AG04449 (cell line): ENCODE data around the gene SMPD3.

Experiments used
- CTCF ChIA-PET: fragments of 350-600 bp; formaldehyde crosslinking; extraction: SDS; loops from one replicate; lab custom pipeline; 2021; ENCODE audit warnings: antibody characterized with exemption; lab: Yijun Ruan, JAX
- POLR2A ChIA-PET: fragments of 400-600, 350-600 bp; formaldehyde crosslinking; extraction: SDS; loops from one replicate; lab custom pipeline; 2020; ENCODE audit warnings: antibody characterized with exemption, inconsistent platforms; lab: Yijun Ruan, JAX
- DNase-seq: peaks from one replicate; pipeline ENCODE4 v3.0.0-alpha.2; 2010; ENCODE audit warnings: low read depth, low spot score
- H3K4me3 ChIP-seq: 2 replicates; pipeline ENCODE4 v1.5.1; 2011; ENCODE audit warnings: low read depth, mild to moderate bottlenecking, control low read depth, low read length
- TF ChIP-seq, protein P1 (sequence below): IDR thresholded peaks from one replicate; pipeline ENCODE4 v1.5.1; 2011; ENCODE audit warnings: mild to moderate bottlenecking, moderate library complexity, low read length, control low read depth, inconsistent platforms; ENCODE audit not compliant: insufficient read depth; ENCODE audit errors: missing control alignments

SMPD3 gene

DNA sequence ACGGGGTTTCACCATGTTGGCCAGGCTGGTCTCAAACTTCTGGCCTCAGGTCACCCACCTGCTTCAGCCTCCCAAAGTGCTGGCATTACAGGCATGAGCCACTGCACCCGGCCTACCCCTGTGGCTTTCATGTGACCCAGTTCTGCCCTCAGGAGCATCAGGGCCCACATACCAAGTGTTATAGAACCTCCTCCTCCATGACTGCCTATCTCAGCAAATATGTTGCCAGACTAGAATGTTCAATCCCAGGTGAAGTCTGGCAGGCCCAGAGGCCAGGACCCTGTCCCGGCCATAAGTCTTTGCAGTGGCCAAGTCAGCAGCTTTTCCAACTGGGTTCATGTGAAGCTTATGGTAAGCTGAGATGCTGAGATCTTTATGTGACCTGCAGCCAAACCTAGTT, 9.8 kb upstream of the SMPD3 start:
- CTCF ChIA-PET, result interaction anchor here (1.7 kb wide), 1 partner anchor 52 kb away, joined by 5 read pairs; no protein-coding TSS in a partner anchor
- H3K4me3 ChIP-seq, result no peak overlapping the region
- TF ChIP-seq, protein P1, sequence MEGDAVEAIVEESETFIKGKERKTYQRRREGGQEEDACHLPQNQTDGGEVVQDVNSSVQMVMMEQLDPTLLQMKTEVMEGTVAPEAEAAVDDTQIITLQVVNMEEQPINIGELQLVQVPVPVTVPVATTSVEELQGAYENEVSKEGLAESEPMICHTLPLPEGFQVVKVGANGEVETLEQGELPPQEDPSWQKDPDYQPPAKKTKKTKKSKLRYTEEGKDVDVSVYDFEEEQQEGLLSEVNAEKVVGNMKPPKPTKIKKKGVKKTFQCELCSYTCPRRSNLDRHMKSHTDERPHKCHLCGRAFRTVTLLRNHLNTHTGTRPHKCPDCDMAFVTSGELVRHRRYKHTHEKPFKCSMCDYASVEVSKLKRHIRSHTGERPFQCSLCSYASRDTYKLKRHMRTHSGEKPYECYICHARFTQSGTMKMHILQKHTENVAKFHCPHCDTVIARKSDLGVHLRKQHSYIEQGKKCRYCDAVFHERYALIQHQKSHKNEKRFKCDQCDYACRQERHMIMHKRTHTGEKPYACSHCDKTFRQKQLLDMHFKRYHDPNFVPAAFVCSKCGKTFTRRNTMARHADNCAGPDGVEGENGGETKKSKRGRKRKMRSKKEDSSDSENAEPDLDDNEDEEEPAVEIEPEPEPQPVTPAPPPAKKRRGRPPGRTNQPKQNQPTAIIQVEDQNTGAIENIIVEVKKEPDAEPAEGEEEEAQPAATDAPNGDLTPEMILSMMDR, result no peak
- DNase-seq, result no peak
- POLR2A ChIA-PET, result no interaction called here

DNA sequence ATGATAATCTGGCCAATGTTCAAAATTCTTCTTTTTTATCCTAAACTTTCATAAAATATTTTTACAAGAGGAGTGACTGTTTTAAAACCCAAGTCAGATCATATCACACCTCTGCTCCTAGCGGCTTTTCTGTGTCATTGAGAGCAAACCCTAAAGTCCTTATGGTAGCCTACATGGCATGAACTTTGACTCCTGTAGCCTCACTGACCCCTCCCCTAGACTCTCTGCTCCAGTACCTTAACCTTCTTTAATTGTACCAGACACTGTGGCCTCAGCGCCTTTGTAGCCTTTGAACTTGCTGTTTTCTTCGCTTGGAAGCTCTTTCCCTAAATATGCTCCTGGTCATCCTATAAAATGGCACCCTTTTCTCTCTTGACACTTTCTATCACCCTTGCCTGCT, 7.3 kb upstream of the SMPD3 start:
- DNase-seq, result no peak
- POLR2A ChIA-PET, result no interaction called here

GRCh38 chr16:68454920-68455435, 6.7 kb upstream of the SMPD3 start:
- no peak for DNase-seq
- TF ChIP-seq, protein P1, result no peak
- ChIA-PET CTCF (interaction anchor here (2.9 kb wide), 1 partner anchor 55 kb away, joined by 10 read pairs; no protein-coding TSS in a partner anchor), POLR2A (no interaction called here)
- H3K4me3 ChIP-seq, result no peak overlapping the region

More for the DNA sequence above, 7.3 kb upstream of the SMPD3 start:
- CTCF ChIA-PET, result interaction anchor here (0.9 to 2.9 kb wide), 3 partner anchors 11 to 59 kb away, joined by 3 to 10 read pairs (median 3); no protein-coding TSS in a partner anchor
- TF ChIP-seq, protein P1, result no peak
- H3K4me3 ChIP-seq, result no peak overlapping the region

GRCh38 chr16:68453816-68454215, 5.5 kb upstream of the SMPD3 start:
- TF ChIP-seq, protein P1, result no peak
- CTCF ChIA-PET, result interaction anchor here (2.1 kb wide), 1 partner anchor 56 kb away, joined by 6 read pairs; no protein-coding TSS in a partner anchor
- POLR2A ChIA-PET, result no interaction called here
- no peak overlapping the region for H3K4me3 ChIP-seq
- no peak for DNase-seq

DNA sequence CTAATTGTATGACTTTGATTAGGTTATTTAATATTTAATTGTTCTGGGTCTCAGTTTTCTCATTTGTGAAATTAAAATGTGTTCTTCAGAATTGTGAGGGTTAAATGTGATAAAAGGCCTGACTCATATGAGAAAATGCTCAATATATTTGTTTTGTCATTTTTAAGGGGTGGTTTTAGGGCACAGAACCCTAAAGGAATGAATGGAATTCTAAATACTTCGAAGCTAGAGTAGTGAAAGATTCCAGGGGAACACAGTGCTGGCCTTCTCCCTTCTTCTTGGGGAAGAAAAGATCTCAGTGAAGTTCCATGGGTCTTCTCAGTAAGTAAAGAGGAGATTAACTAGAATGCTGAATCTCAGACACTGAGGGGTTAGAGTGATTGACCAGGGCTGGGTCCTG, 3.9 kb upstream of the SMPD3 start:
- TF ChIP-seq, protein P1, result no peak
- ChIA-PET POLR2A (no interaction called here), CTCF (interaction anchor here (1.2 to 2.1 kb wide), 3 partner anchors 58 to 68 kb away, joined by 3 to 6 read pairs (median 3); no protein-coding TSS in a partner anchor)
- no peak for DNase-seq
- H3K4me3 ChIP-seq, result no peak overlapping the region

- TF ChIP-seq, protein P1, result no peak
- no peak for DNase-seq
- no peak overlapping the region for H3K4me3 ChIP-seq
- ChIA-PET POLR2A (no interaction called here), CTCF (interaction anchor here (1.2 to 2.1 kb wide), 3 partner anchors 58 to 69 kb away, joined by 3 to 6 read pairs (median 3); no protein-coding TSS in a partner anchor)
Measured at GRCh38 chr16:68451676-68452075, 3.4 kb upstream of the SMPD3 start.
